ENCODE results near the gene MAP3K4. TPM values are rescaled to one million over a fixed set of nuclear protein-coding genes. Genes with fewer than 3 reads are reported as not detected.

The MAP3K4 gene
- total RNA-seq, 1 experiment from 2014 or later, result 69.8 TPM

- H3K36me3 Mint-ChIP-seq, result no peaks in the 10 kb centered on the region
- ATAC-seq (no peak), DNase-seq (ENCODE audit: low spot score) (no peak)
- no peaks in the 10 kb centered on the region; the same call in 1 of the 2 replicates for H3K9me3 Mint-ChIP-seq
- peaks cover 19% of the 10 kb centered on the region for H3K4me1 Mint-ChIP-seq
- H3K27ac Mint-ChIP-seq, result no peak overlapping the region
- TF ChIP-seq E2F5 (CRISPR knock-in tag; IDR thresholded peaks at IDR 0.05) (no peak), NR1H2 (CRISPR knock-in tag; IDR thresholded peaks at IDR 0.05) (no peak), HMGXB4 (CRISPR knock-in tag; IDR thresholded peaks at IDR 0.05) (no peak), ELF4 (CRISPR knock-in tag; IDR thresholded peaks at IDR 0.05; ENCODE audit: low read depth) (no peak), ZNF671 (CRISPR knock-in tag; IDR thresholded peaks at IDR 0.05) (no peak)
- ChIA-PET POLR2A (no interaction called here), CTCF (interaction anchor here (1.2 kb wide), 1 partner anchor 117 kb away, joined by 4 read pairs; no protein-coding TSS in a partner anchor)
- H3K27me3 Mint-ChIP-seq (ENCODE audit: low read depth), result no peaks in the 10 kb centered on the region; the same call in 1 of the 2 replicates
- no peak overlapping the region for H3K4me3 Mint-ChIP-seq
Measured at GRCh38 chr6:160956300-160957035, 35.1 kb upstream of the MAP3K4 start.

- H3K27ac Mint-ChIP-seq, result no peak overlapping the region
- H3K9me3 Mint-ChIP-seq, result no peaks in the 10 kb centered on the region
- H3K4me1 Mint-ChIP-seq, result peaks cover 11% of the 10 kb centered on the region
- ATAC-seq, result no peak
- CTCF ChIA-PET, result interaction anchor here (0.6 to 2.3 kb wide), 2 partner anchors 29 to 226 kb away, joined by 3 to 11 read pairs; no protein-coding TSS in a partner anchor
- no peak for TF ChIP-seq ARID4B (CRISPR knock-in tag; IDR thresholded peaks at IDR 0.05; ENCODE audit: borderline replicate concordance)
- POLR2A ChIA-PET, result no interaction called here
- no peaks in the 10 kb centered on the region for H3K36me3 Mint-ChIP-seq
- H3K27me3 Mint-ChIP-seq (ENCODE audit: low read depth), result no peaks in the 10 kb centered on the region
- DNase-seq (ENCODE audit: low spot score), result no peak
- H3K4me3 Mint-ChIP-seq, result no peak overlapping the region
Measured at GRCh38 chr6:160959726-160960435, 31.7 kb upstream of the MAP3K4 start.

GRCh38 chr6:160960839-160961238, 30.7 kb upstream of the MAP3K4 start:
- Mint-ChIP-seq H3K9me3 (no peaks in the 10 kb centered on the region), H3K4me1 (peaks cover 11% of the 10 kb centered on the region), H3K4me3 (no peak overlapping the region), H3K36me3 (no peaks in the 10 kb centered on the region), H3K27me3 (ENCODE audit: low read depth) (no peaks in the 10 kb centered on the region), H3K27ac (no peak overlapping the region)
- ChIA-PET POLR2A (no interaction called here), CTCF (interaction anchor here (2.3 kb wide), 1 partner anchor 30 kb away, joined by 11 read pairs; no protein-coding TSS in a partner anchor)
- ATAC-seq (no peak), DNase-seq (ENCODE audit: low spot score) (no peak)
- TF ChIP-seq MAX (CRISPR knock-in tag; IDR thresholded peaks at IDR 0.05) (no peak), ZNF138 (CRISPR knock-in tag; conservative IDR thresholded peaks at IDR 0.05) (no peak), TP53 (CRISPR knock-in tag; IDR thresholded peaks at IDR 0.05) (no peak), ERG (CRISPR knock-in tag; IDR thresholded peaks at IDR 0.05) (no peak), JAZF1 (CRISPR knock-in tag; IDR thresholded peaks at IDR 0.05) (no peak), HMGA2 (CRISPR knock-in tag; IDR thresholded peaks at IDR 0.05) (no peak), E2F5 (CRISPR knock-in tag; IDR thresholded peaks at IDR 0.05) (no peak), NR2C2 (CRISPR knock-in tag; IDR thresholded peaks at IDR 0.05) (no peak), PRRX2 (CRISPR knock-in tag; IDR thresholded peaks at IDR 0.05) (no peak), ZNF423 (CRISPR knock-in tag; IDR thresholded peaks at IDR 0.05) (no peak), NR3C1 (CRISPR knock-in tag; conservative IDR thresholded peaks at IDR 0.05; ENCODE audit: low read depth) (no peak), JUN (CRISPR knock-in tag; IDR thresholded peaks at IDR 0.05) (no peak), ZNF281 (CRISPR knock-in tag; IDR thresholded peaks at IDR 0.05) (no peak)

All from WTC11 (cell line).